Neural cell (in vitro differentiated cells): ENCODE results near the gene APOB. TPM values are rescaled to one million over a fixed set of nuclear protein-coding genes. Genes with fewer than 3 reads are reported as not detected.

Experiments
- H2AFZ ChIP-seq: fragments of 200-600, 300-800 bp; sonication (generic), shearing (Covaris generic); 2 replicates; pipeline ENCODE4 v1.6.0; 2014; ENCODE audit warnings: low read depth, mild to moderate bottlenecking, antibody characterized with exemption, low read length, moderate library complexity
- H3F3A ChIP-seq: fragments of 200-600 bp; shearing (Covaris generic); 2 replicates; pipeline ENCODE4 v1.6.1; 2016; ENCODE audit warnings: mild to moderate bottlenecking, moderate library complexity, mixed read lengths, antibody characterized with exemption, low read length; ENCODE audit not compliant: insufficient read depth, poor library complexity, severe bottlenecking
- H3K27ac ChIP-seq: fragments of 200-600, 300-800 bp; sonication (generic), shearing (Covaris generic); 2 replicates; pipeline ENCODE4 v1.5.1; 2014; ENCODE audit warnings: mild to moderate bottlenecking, low read length, moderate library complexity
- H3K27me3 ChIP-seq: fragments of 300-800, 200-600 bp; sonication (generic), shearing (Covaris generic); 2 replicates; pipeline ENCODE4 v1.6.0; 2014; ENCODE audit warnings: mild to moderate bottlenecking, low read depth, low read length, moderate library complexity; ENCODE audit not compliant: insufficient read depth
- H3K36me3 ChIP-seq: fragments of 300-800, 200-600 bp; sonication (generic), shearing (Covaris generic); 2 replicates; pipeline ENCODE4 v1.5.1; 2014; ENCODE audit warnings: mild to moderate bottlenecking, antibody characterized with exemption, low read length, moderate library complexity; ENCODE audit not compliant: insufficient read depth
- H3K4me2 ChIP-seq: fragments of 300-800, 200-600 bp; sonication (generic), shearing (Covaris generic); 2 replicates; pipeline ENCODE4 v1.6.0; 2014; ENCODE audit warnings: mild to moderate bottlenecking, low read length
- H3K4me3 ChIP-seq: fragments of 300-800, 200-600 bp; sonication (generic), shearing (Covaris generic); 2 replicates; pipeline ENCODE4 v1.5.1; 2014; ENCODE audit warnings: mild to moderate bottlenecking, low read length, moderate library complexity
- H3K79me2 ChIP-seq: fragments of 200-600 bp; shearing (Covaris generic); replicated peaks from 2 replicates; pipeline ENCODE4 v1.6.0; 2014; ENCODE audit warnings: mild to moderate bottlenecking, low read length, moderate library complexity; ENCODE audit not compliant: insufficient read depth
- H3K9ac ChIP-seq: fragments of 300-800, 200-600 bp; sonication (generic), shearing (Covaris generic); 2 replicates; pipeline ENCODE4 v1.6.1; 2016; ENCODE audit warnings: mild to moderate bottlenecking, low read length, mixed read lengths
- H3K9me2 ChIP-seq: fragments of 200-600 bp; shearing (Covaris generic); 2 replicates; pipeline ENCODE4 v1.6.1; 2016; ENCODE audit warnings: mild to moderate bottlenecking, low read length, mixed read lengths; ENCODE audit not compliant: insufficient read depth
- H3K9me3 ChIP-seq: fragments of 200-600, 300-800 bp; sonication (generic), shearing (Covaris generic); 2 replicates; pipeline ENCODE4 v1.6.1; 2016; ENCODE audit warnings: mild to moderate bottlenecking, mixed run types, low read length, moderate library complexity, mixed read lengths
- H4K20me1 ChIP-seq: fragments of 200-600 bp; shearing (Covaris generic); 2 replicates; pipeline ENCODE4 v1.6.1; 2016; ENCODE audit warnings: mild to moderate bottlenecking, mixed run types; ENCODE audit not compliant: insufficient read depth
- EP300 ChIP-seq: fragments of 450-650 bp; conservative IDR thresholded peaks from 2 replicates; pipeline ENCODE4 v1.6.1; 2014; ENCODE audit warnings: antibody characterized with exemption, mild to moderate bottlenecking, moderate library complexity; ENCODE audit not compliant: poor library complexity, severe bottlenecking
- EZH2 ChIP-seq: fragments of 200-600, 300-800 bp; shearing (Covaris generic), sonication (generic); IDR thresholded peaks from 2 replicates; pipeline ENCODE4 v1.6.1; 2014; ENCODE audit warnings: antibody characterized with exemption, low read length, borderline replicate concordance, mild to moderate bottlenecking; ENCODE audit not compliant: insufficient read depth, poor library complexity, severe bottlenecking
- MXI1 ChIP-seq: fragments of 450-650 bp; conservative IDR thresholded peaks from 2 replicates; pipeline ENCODE4 v1.6.1; 2014; ENCODE audit warnings: antibody characterized with exemption, mild to moderate bottlenecking; ENCODE audit not compliant: poor library complexity, severe bottlenecking
- POLR2AphosphoS5 ChIP-seq: IDR thresholded peaks from 2 replicates; pipeline ENCODE4 v1.6.1; 2012
- RAD21 ChIP-seq: fragments of 450-650 bp; conservative IDR thresholded peaks from 2 replicates; pipeline ENCODE4 v1.6.1; 2014; ENCODE audit warnings: antibody characterized with exemption, mild to moderate bottlenecking, moderate library complexity
- SMC3 ChIP-seq: fragments of 450-650 bp; conservative IDR thresholded peaks from 2 replicates; pipeline ENCODE4 v1.6.1; 2014; ENCODE audit warnings: antibody characterized with exemption, mild to moderate bottlenecking, moderate library complexity; ENCODE audit not compliant: poor library complexity
- TAF1 ChIP-seq: IDR thresholded peaks from 2 replicates; pipeline ENCODE4 v1.6.1; 2012; ENCODE audit warnings: low read depth
- polyA plus RNA-seq: library from polyadenylated mRNA; depleted of rRNA; stranded (reverse); fragments of >200 nt; gene quantifications from 2 replicates; pipeline ENCODE4 v1.2.3, GENCODE V29; 2014
- TF ChIP-seq, protein P1 (sequence below): fragments of 450-650 bp; IDR thresholded peaks from 2 replicates; pipeline ENCODE4 v1.5.1; 2014; ENCODE audit warnings: antibody characterized with exemption, mild to moderate bottlenecking, moderate library complexity; ENCODE audit not compliant: poor library complexity, severe bottlenecking
- TF ChIP-seq, protein P2 (sequence below): IDR thresholded peaks from 2 replicates; pipeline ENCODE4 v1.6.1; 2012; ENCODE audit warnings: borderline replicate concordance

The APOB gene
- polyA plus RNA-seq, 1 donor from 2014 or later, result not detected

DNA sequence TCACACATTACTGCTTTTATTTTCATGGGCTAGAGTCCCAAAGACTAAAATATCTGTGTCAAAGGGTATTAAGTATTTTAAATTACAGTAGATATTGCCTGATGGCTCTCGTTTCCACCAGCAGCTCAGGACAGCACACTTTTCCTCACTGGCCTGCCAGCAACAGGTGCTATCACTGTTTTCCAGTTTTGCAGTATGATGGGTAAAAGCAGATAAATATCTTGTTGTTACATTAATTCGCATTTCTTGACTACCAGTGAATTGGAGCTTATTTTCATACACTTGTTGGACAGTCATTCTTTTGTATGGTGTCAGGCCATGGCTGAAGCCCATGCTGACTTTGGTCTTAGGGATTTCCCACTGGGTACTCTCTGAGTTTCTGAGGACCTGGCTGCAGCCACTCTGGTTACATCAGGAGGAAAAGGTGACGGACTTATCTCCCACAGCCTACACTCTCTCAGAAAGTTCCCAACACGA lies 4.8 kb downstream of the APOB start:
- H2AFZ ChIP-seq, result no peak overlapping the region
- no peaks in the 10 kb centered on the region for H3F3A ChIP-seq
- H3K27me3 ChIP-seq, result peaks cover 2% of the 10 kb centered on the region
- no peaks in the 10 kb centered on the region for H3K79me2 ChIP-seq
- no peaks in the 10 kb centered on the region for H3K36me3 ChIP-seq
- no peaks in the 10 kb centered on the region for H3K9me3 ChIP-seq
- H3K9me2 ChIP-seq, result no peaks in the 10 kb centered on the region
- TF ChIP-seq, protein P1, sequence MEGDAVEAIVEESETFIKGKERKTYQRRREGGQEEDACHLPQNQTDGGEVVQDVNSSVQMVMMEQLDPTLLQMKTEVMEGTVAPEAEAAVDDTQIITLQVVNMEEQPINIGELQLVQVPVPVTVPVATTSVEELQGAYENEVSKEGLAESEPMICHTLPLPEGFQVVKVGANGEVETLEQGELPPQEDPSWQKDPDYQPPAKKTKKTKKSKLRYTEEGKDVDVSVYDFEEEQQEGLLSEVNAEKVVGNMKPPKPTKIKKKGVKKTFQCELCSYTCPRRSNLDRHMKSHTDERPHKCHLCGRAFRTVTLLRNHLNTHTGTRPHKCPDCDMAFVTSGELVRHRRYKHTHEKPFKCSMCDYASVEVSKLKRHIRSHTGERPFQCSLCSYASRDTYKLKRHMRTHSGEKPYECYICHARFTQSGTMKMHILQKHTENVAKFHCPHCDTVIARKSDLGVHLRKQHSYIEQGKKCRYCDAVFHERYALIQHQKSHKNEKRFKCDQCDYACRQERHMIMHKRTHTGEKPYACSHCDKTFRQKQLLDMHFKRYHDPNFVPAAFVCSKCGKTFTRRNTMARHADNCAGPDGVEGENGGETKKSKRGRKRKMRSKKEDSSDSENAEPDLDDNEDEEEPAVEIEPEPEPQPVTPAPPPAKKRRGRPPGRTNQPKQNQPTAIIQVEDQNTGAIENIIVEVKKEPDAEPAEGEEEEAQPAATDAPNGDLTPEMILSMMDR, result no peak
- TF ChIP-seq RAD21 (no peak), MXI1 (no peak), EP300 (no peak), TAF1 (no peak), POLR2AphosphoS5 (no peak), EZH2 (no peak), SMC3 (no peak)
- TF ChIP-seq, protein P2, sequence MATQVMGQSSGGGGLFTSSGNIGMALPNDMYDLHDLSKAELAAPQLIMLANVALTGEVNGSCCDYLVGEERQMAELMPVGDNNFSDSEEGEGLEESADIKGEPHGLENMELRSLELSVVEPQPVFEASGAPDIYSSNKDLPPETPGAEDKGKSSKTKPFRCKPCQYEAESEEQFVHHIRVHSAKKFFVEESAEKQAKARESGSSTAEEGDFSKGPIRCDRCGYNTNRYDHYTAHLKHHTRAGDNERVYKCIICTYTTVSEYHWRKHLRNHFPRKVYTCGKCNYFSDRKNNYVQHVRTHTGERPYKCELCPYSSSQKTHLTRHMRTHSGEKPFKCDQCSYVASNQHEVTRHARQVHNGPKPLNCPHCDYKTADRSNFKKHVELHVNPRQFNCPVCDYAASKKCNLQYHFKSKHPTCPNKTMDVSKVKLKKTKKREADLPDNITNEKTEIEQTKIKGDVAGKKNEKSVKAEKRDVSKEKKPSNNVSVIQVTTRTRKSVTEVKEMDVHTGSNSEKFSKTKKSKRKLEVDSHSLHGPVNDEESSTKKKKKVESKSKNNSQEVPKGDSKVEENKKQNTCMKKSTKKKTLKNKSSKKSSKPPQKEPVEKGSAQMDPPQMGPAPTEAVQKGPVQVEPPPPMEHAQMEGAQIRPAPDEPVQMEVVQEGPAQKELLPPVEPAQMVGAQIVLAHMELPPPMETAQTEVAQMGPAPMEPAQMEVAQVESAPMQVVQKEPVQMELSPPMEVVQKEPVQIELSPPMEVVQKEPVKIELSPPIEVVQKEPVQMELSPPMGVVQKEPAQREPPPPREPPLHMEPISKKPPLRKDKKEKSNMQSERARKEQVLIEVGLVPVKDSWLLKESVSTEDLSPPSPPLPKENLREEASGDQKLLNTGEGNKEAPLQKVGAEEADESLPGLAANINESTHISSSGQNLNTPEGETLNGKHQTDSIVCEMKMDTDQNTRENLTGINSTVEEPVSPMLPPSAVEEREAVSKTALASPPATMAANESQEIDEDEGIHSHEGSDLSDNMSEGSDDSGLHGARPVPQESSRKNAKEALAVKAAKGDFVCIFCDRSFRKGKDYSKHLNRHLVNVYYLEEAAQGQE, result no peak
- H3K27ac ChIP-seq, result no peak overlapping the region
- no peak overlapping the region for H3K4me2 ChIP-seq
- no peak overlapping the region for H3K9ac ChIP-seq
- H4K20me1 ChIP-seq, result no peaks in the 10 kb centered on the region
- no peak overlapping the region for H3K4me3 ChIP-seq

DNA sequence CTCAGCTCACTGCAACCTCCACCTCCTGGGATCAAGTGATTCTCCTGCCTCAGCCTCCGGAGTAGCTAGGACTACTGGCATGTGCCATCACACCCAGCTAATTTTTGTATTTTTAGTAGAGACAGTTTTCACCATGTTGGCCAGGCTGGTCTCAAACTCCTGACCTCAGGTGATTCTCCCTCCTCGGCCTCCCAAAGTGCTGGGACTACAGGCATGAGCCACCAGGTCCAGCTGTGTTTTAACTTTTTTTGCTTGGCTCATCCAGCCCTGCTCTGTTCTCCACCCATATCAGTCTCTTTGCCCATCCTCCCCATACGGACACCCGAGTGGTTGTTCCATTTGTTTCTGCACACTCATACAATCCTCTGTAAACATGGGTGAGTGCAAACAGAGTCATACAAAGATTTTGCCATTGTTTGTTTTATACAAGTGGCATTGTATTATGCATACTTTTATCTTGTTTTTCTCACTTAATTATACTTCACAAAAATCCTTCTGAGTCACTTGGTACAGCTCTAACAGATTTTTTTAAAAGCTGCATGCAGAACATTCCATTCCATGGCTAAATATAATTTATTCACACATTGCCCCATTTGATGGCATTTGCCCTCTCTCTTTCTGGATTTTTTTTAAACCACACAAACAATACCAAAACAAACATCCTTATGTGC lies 5.3 kb downstream of the APOB start:
- H3K36me3 ChIP-seq, result no peaks in the 10 kb centered on the region
- no peak overlapping the region for H3K27ac ChIP-seq
- no peak overlapping the region for H2AFZ ChIP-seq
- H3K27me3 ChIP-seq, result no peaks in the 10 kb centered on the region
- no peaks in the 10 kb centered on the region for H4K20me1 ChIP-seq
- H3F3A ChIP-seq, result no peaks in the 10 kb centered on the region
- H3K9ac ChIP-seq, result no peak overlapping the region
- H3K9me3 ChIP-seq, result no peaks in the 10 kb centered on the region
- H3K79me2 ChIP-seq, result no peaks in the 10 kb centered on the region
- H3K4me2 ChIP-seq, result no peak overlapping the region
- H3K4me3 ChIP-seq, result no peak overlapping the region
- no peaks in the 10 kb centered on the region for H3K9me2 ChIP-seq
- TF ChIP-seq EZH2 (no peak), POLR2AphosphoS5 (no peak), MXI1 (no peak), RAD21 (no peak)
- TF ChIP-seq, protein P2, result no peak
